GM18861 (cell line): ENCODE results near the gene G3BP1.
"Not testable (repeated sequence)": the region's sequence is repeated elsewhere in the genome, so short reads cannot be mapped to it uniquely, and the experiment has no call there.

ENCODE experiments used
- ATAC-seq: cut with Tn5 transposase; IDR thresholded peaks from one replicate; pipeline ENCODE4 v1.9.1; 2021; ENCODE audit not compliant: unreplicated experiment

Gene G3BP1

GRCh38 chr5:151793358-151793757 is 21.6 kb downstream of the G3BP1 start:
- ATAC-seq: no peak

- no peak for ATAC-seq
Measured at GRCh38 chr5:151795426-151795825, 23.7 kb downstream of the G3BP1 start.

DNA sequence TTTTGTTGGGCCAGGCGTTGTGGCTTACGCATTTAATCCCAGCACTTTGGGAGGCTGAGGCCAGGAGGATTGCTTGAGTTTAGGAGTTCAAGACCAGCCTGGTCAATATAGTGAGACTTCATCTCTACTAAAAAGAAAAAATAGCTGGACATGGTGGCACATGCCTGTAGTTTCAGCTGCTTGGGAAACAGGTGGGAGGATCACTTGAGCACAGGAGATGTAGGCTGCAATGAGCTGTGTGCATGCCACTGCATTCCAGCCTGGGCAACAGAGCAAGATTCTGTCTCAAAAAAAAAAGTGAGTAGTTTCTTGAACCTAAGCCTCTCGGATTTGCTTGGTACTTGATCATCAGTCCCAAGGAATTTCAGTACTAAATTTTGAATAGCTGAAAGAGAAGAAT is 26.9 kb downstream of the G3BP1 start:
- ATAC-seq: no peak

GRCh38 chr5:151799407-151799806 is 27.7 kb downstream of the G3BP1 start:
- ATAC-seq: no peak

GRCh38 chr5:151800532-151800931 is 28.8 kb downstream of the G3BP1 start:
- peak; percentile 56 for ATAC-seq

DNA sequence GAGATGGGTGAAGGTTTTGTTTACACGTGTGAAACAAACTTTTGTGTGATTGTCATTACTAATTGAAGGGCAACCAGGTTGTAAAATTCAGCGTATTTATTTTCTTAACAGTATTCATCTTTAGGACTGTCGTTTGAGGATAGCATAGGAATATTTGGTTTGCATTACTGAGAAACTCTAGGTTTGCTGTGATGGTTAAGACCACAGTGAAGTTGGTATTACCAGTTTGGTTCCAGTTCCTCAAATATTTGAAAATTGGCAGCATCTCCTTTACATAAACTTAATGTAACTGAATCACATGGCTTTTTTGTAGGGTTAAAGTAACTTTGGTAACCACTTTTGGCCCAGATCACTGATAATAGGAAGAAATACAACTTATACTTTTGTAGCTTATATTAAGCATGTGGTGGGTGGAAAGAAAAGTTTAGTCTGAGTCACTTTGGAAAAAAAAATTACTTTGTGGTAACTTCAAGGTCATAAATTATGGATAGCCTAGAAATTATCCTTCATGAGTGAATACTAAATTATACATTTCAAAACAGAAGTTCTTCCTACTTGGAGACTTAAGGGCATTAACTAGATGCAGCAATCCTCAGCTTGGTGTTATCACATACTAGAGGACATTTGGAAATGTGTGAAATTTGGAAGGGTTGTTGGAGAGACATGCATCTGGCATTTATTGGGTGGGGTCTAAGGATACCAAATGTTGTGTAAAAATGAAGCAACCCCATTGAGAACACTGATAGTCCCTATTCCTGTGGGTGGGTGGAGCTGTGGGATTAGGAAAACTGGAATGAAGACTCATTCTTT is 33.9 kb downstream of the G3BP1 start:
- no peak for ATAC-seq

DNA sequence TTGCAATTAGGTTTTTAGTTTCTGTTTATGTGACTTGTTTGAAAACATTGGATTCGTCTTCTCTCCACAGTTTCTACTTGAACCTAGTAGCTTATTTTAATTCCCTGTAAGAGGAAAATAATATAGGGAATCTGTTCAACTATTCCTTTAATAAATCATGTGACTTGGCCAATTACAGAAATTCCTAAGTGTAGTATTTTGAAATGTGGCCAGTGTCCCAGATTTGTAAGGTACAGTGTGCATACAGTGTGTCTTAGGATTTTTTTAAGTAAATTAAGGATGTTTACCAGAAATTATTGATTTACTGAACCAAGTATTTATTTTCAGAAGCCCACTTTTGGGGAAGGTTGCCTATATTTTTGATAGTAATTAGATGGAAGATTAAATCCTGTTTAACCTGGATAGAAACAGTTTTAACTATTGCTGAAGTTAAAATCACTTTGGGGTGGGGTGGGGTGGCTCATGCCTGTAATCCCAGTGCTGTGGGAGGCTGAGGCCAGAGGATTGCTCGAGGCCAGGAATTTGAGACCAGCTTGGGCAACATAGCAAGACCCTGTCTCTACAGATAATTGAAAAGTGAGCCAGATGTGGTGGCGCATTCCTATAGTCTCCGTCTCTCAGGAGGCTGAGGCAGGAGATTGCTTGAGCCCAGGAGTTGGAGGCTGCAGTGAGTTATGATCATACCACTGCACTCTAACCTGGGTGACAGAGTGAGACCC is 36.9 kb downstream of the G3BP1 start:
- no peak for ATAC-seq

- no peak for ATAC-seq
Measured at GRCh38 chr5:151810449-151810848, 38.7 kb downstream of the G3BP1 start.

DNA sequence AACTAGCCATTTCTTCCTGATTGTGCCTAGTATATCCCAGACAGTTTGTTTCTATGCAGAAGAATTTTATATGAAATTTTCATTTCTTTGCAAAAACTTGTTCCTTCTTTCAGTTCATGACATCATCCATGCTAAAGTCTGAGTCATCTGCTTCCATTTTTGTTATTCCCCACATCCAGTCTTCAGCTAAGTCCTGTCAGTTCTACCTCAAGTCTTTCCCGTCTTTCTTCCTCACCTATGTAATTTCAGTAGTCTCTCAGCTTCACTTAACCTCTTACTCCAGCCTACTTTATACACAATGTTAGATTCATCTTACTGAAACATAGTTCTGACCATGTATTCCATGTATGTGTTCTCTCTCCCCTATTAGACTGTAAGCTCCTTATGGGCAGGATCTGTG is 39.1 kb downstream of the G3BP1 start:
- ATAC-seq: no peak

DNA sequence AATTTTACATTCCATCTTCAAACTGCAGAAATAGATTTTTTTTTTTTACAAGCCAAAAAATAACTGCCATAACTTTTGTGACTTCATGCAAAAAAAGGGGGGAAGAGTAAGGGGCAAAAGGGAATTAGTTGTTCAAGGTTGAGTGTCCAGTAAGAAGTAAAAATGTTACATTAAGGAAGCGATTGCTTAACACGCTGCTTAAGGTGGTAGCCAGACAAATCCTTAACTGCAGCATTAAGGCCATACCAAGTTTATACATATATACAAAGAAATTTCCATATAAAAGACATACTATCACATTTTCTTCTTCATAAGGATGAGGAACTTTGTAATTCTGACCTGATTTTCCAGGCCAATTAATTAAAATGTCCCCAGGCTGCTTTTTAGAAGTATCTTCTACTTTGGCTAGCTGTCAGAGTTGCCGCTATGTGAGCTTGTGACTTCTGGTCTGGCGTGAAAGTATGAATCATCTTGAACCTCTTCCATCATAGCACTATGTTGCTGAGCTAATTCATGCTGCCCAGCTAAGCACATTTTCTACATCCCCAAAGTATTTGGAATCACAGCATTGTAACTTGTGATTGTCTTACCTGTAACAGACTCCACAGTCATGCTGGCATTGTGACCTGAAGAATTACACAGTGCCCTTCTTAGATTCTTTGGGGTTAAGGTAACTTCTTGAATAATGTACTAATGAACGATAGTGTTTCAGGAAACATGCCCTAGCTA is 40.0 kb downstream of the G3BP1 start:
- no peak for ATAC-seq

- ATAC-seq: no peak
Measured at GRCh38 chr5:151812757-151813309, 41.1 kb downstream of the G3BP1 start.

DNA sequence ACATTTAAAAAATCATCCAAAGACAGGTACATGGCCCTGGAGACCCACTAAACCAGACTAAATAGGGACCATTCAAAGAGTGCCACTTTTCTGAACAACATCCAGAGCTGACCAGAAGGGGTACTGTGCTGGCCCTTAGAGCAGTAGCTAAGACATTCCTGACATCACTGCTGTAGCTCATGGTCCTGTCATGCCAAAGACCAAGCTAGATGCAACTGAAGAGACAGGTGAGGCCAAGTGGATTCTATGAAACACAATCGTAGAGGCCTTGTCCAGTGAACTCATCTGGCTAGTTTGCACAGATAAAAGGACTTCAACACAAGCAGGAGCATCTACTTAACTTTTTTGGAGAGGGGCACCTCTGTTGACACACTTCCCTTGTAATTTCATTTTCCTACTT is 43.3 kb downstream of the G3BP1 start:
- no peak for ATAC-seq

DNA sequence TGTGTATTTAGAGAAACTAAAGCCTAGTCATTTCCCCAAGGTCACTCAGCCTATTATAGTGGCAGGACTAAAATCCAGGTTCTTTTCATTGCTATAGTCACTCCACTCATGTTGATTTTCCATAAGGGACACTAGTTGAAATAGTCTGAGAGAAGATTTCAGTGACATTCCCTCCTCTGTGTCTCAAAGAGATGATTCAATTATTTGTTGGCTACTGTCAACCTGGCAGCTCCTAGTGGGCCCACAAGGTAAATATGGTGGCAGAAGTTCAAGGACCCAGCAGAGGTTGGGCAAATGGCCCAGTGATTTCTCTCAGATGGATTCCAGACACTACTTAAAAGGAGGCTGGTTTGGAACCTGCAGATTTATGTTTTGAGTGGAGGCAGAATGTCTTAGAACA is 48.1 kb downstream of the G3BP1 start:
- ATAC-seq: no peak

- ATAC-seq: no peak
Measured at GRCh38 chr5:151820271-151820670, 48.5 kb downstream of the G3BP1 start.

DNA sequence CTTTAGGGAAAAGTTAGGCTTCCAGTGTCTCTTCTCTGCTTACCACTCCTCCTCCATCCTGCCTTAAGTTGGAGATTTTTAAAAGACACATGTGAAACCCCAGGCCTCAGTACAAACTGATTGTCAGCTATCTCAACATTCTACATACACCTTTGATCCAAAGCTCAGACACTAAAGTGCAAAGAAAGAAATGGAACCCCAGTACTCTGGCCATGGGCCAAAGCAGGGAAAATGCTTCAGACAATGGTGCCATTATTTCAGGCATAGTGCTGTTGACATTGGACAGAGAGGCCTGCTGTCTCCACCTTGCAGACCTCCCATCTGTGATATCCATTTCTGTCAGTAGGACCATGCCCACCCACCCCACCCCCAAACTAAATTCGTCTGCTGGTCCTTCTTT is 49.1 kb downstream of the G3BP1 start:
- no peak for ATAC-seq

DNA sequence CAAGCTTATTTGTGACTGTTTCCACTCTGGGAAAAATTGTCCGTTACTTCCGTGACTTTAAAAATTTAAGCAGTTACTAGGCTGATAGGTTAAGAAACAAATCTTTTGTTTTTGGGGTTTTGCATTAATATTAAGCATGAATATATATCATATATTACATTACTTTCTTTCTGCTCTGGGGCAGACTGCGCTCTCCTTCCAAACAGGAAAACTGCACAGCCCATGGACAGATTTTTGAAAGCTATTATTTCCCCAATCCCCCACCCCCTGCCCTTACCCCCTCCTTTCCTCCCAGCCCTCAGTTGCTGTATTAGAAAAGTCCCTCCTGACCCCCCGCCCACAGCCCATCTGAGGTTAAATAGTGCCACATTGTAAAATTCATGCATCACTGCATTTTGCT is 50.4 kb downstream of the G3BP1 start:
- no peak for ATAC-seq

- ATAC-seq: no peak
Measured at GRCh38 chr5:151825445-151825844, 53.7 kb downstream of the G3BP1 start.

DNA sequence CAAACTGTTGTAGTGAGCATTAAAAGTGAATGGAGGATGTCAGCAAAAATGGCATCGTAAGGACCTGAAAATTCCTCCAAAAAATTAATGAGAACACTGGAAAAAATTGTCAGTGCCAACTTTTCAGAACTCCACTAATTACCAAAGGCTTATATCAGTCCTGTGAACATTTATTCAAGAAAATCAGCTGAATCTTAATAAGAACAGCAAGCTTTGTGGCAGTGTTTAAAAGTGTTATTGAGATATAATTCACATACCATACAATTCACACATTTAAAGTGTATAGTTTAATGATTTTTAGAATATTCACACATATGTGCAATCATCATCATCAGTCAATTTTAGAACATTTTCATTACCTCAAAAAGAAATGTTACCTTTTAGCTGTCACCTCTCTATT is 57.6 kb downstream of the G3BP1 start:
- no peak for ATAC-seq

- not testable (repeated sequence) for ATAC-seq
Measured at GRCh38 chr5:151832843-151833242, 61.1 kb downstream of the G3BP1 start.

GRCh38 chr5:151846765-151847164 is 75.0 kb downstream of the G3BP1 start:
- no peak for ATAC-seq

GRCh38 chr5:151847871-151848270 is 76.1 kb downstream of the G3BP1 start:
- ATAC-seq: no peak

GRCh38 chr5:151855701-151856100 is 83.9 kb downstream of the G3BP1 start:
- ATAC-seq: no peak
